GM21528 (cell line): ENCODE results near the gene HSD3B2.
"Not testable (repeated sequence)": the region's sequence is repeated elsewhere in the genome, so short reads cannot be mapped to it uniquely, and the experiment has no call there.

ENCODE experiments used
- ATAC-seq: cut with Tn5 transposase; IDR thresholded peaks from one replicate; pipeline ENCODE4 v1.9.1; 2021; ENCODE audit warnings: mild to moderate bottlenecking, moderate library complexity; ENCODE audit not compliant: unreplicated experiment, low FRiP score

The HSD3B2 gene

GRCh38 chr1:119414950-119415349 lies at the start of gene HSD3B2:
Gene HSD3B2, plus strand, starts transcription at chr1:119415150. Its CDS starts 270 bp downstream, at chr1:119415420.
- ATAC-seq, result no peak

DNA sequence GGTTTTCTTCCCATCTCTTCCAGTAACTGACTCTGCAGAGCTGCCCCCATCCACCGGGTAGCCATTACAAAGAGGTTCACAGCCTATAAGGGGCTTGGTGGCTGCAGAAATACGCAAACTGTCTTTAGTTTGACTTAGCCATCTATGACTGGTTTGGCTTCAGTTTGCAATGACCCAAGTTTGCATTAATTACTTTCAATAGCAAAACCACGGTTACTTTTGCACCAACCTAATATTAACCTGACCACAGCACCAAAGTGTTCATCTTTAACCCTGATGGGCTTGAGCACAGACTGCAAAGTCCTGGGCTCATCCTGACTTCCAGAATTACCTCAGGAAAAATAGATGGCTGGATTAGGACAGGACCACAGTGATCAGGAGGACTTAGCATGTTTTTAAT lies 48.5 kb upstream of the HSD3B2 start:
- no peak for ATAC-seq

DNA sequence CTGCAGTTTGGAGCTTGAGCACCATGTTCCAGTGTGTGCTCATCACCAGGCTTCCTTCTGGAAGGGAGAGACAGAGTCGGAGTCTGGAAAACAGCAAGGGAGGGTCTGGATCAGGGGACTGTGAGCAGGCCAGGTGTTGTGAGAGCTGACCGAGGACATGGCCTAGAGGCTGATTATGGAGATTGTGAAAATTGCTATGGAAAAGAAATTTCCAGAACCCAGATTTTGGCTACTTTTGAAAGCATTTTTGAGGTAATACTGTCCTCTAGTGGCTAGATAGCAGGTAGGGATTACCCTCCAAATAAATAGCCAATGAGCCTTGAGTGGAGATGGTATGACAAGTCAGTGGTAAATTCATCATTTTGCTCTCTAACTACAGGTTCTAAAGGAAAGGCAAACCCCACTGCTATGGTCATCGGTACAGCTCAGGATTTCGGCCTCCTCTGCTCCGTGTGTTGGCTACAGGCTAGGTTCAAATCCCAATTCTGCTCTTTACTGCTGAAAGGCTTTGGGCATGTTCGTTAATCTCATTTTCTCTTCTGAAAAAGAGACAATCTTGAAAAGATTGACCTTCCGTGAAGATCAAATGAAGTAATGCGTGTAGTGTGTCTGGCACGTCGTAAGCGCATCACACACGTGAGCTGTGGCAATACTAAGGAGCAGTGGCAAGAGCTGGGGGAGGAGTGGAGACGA lies 47.4 kb upstream of the HSD3B2 start:
- no peak for ATAC-seq

DNA sequence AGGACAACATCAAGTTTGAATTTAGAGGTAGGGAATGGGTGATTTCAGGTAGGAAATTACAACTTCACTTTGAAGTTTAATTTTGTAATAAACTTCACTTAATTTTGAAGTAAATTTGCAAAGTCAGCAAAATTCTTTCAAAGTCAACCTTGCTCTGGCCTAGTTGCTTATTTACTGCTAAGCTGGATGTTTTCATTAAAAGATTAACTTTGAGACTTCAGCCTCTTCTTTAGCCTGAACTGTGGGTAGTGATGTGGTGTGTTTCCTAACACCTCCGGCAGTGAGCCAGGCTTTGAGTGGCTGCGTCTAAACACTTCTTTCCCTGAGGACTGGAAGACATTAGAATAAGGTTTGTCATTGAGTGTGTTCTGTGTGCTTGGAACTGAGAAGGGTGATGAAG lies 46.4 kb upstream of the HSD3B2 start, which contains the start of gene HAO2:
TSS of gene HAO2 (plus strand) at position 232 of the 400 bp plus-strand sequence. CDS start 12,301 bp downstream, outside the sequence.
- ATAC-seq, result no peak

DNA sequence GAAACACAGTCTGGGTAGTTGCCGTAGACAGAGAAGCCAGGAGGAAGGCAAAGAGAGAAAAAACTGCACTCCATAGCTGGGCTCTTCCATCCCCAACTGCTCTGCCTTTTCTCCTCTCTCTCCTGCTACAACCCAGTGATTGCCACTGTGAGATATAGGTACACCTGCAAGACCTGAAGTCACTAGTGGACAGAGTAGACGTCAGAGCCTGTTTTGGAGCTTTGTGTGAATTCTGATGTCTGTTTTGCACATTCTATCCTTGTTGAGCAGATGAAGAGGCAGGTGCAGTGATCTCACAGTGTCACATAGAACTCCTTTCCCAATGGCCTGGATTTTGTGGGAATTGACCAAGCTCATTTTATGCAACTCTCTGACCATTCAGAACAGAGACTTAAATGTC lies 44.2 kb upstream of the HSD3B2 start:
- ATAC-seq, result no peak

DNA sequence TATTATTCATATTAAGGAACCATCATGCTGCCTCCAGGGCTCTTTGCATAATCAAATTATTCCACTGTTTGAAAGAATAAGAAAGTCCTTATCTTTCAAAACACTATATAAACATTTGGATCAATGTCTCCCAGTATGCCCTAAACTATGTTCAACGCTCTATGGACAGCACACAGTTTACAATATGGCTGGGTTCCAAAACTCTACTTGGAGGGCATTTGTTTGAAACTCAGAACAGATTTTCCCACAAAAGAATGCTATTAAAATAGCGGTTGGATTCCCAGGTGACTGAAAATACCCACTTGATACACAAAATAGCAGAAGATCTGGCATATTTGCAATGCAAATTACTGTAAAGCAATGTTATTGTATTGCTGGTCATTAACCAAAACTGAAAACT lies 43.1 kb upstream of the HSD3B2 start:
- ATAC-seq, result no peak

- ATAC-seq, result no peak
These were observed 42.4 kb upstream of the HSD3B2 start for GRCh38 chr1:119372503-119373086.

DNA sequence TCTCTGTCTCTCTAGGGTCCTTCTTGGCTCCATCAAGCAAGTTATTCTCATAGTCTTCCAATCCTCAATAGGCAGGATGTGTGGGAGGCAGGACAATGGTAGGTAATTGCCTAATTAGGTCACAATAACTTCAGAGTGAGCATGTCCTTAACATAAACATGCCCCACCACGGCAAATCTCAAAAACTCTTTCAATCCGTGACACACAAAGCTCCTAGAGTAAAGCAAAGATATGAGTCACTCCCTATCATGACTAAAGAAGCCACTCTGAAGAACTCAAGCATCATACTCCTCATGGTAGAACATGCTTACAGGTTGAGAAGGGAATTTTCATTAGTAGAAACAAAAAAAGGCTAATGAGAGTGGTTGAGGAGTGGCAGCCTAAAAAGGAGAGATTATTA lies 41.5 kb upstream of the HSD3B2 start:
- no peak for ATAC-seq

DNA sequence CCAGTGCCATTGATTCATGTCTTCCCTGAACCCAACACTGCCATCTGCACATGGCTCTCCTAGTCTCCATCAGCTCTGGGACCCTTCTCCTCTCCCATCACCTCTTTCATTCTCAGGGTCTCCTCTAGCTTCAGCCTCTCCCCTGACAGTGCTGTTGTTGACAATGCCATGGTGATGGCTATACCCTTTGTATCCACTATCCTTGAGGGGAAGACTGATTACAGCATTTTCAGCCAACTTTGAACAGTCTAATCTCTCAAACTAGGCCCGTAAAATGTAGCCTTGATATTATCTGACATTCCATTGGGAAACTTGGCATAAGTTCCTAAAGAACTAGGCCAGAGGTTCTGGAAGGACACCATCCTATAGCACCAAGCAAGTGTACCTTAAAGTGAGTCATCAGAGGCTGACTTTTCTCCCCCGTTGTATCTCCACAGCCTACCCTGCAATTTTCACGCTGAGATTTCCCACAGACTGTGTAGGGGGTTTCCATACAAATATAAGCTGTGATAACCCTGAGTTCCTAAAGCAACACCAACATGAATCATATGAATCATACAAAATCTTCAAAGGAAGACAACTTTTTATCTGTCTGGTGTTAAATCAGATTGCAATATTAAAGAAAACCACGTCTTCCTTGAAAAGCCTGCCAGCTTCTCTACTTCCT lies 40.6 kb upstream of the HSD3B2 start:
- no peak for ATAC-seq

GRCh38 chr1:119375366-119375765 lies 39.6 kb upstream of the HSD3B2 start:
- ATAC-seq, result no peak

DNA sequence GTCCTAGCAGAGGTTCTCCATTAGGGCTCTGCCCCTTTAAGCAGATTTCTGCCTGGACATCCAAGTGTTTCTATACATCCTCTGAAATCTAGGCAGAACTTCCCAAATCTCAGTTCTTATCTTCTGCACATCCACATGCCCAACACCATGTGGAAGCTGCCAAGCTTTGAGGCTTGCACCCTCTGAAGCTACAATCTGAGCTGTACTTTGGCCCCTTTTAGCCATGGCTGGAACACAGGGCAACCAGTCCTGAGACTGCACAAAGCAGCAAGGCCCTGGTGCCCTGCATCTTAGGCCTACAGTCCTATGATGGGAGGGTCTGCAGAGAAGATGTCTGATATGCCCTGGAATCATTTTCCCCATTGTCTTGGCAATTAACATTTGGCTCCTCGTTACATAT lies 38.4 kb upstream of the HSD3B2 start:
- no peak for ATAC-seq

GRCh38 chr1:119377594-119377993 lies 37.4 kb upstream of the HSD3B2 start:
- ATAC-seq, result not testable (repeated sequence)

DNA sequence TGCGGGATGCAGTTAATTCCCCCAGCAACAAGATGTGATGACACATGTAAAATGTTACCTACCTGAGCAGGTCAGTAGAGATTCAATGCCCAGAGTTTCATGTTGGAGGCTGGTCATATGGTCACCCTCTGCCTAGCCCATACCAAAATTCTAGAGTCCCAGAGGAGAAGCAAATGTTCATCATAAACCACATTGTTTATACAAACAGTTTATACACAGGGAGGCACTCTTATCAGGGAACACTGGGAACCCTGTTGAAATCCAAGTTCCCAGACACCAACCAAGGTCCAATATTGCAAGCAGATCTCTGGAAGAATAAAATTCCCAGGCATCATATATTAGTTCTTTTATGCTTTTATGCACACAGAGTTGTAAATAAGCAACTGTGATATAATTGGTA lies 35.8 kb upstream of the HSD3B2 start:
- ATAC-seq, result no peak

GRCh38 chr1:119380304-119380703 lies 34.6 kb upstream of the HSD3B2 start:
- no peak for ATAC-seq

GRCh38 chr1:119380983-119381662 lies 33.8 kb upstream of the HSD3B2 start:
- ATAC-seq, result no peak

- no peak for ATAC-seq
These were observed 30.4 kb upstream of the HSD3B2 start for GRCh38 chr1:119384591-119384990.

DNA sequence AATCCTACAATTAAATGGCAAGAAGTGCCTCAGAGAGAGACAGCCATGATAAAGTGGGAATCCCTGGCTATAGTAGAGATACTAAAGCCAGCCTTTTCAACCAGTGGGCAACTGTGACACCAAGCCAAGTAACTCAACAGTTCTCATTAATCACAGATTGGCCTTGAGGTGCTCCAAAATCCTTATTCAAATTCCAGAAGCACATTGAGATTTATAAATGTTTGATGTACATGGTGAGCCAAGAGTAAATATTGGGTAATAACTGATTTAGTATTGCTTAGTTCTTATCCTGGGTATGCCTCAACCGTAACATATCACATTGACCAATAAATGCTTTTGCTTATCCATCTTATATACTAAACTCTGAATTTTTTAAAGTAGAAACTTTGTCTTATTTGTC lies 29.3 kb upstream of the HSD3B2 start:
- ATAC-seq, result no peak

- no peak for ATAC-seq
These were observed 27.1 kb upstream of the HSD3B2 start for GRCh38 chr1:119387858-119388257.

- no peak for ATAC-seq
These were observed 26.5 kb upstream of the HSD3B2 start for GRCh38 chr1:119388450-119388849.

DNA sequence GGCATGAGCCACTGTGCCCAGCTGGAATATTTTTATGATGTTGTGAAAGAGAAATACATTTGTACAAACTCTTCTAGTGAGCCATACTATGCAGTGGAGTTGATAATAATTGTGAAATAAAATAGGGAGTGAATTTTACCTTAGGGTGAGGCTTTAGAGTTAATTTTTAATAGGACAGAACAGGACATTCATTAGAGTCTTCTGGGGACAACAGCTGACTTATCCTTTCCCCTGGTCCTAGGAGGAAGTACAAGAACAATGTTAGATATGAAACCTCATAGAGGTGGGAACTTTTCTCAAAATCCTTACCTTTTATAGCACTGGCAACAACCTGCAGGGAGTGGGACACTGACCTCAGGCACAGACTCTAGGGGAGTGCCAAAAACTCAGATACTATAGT lies 24.4 kb upstream of the HSD3B2 start:
- ATAC-seq, result no peak

GRCh38 chr1:119391749-119392148 lies 23.2 kb upstream of the HSD3B2 start:
- no peak for ATAC-seq
